Glomerular visceral epithelial cell (primary cell): Measurements from ENCODE around the gene PKN2.

Experiments
- DNase-seq: peaks from one replicate; pipeline ENCODE4 v3.0.0-alpha.2; 2016; ENCODE audit errors: extremely low spot score

PKN2 gene

DNA sequence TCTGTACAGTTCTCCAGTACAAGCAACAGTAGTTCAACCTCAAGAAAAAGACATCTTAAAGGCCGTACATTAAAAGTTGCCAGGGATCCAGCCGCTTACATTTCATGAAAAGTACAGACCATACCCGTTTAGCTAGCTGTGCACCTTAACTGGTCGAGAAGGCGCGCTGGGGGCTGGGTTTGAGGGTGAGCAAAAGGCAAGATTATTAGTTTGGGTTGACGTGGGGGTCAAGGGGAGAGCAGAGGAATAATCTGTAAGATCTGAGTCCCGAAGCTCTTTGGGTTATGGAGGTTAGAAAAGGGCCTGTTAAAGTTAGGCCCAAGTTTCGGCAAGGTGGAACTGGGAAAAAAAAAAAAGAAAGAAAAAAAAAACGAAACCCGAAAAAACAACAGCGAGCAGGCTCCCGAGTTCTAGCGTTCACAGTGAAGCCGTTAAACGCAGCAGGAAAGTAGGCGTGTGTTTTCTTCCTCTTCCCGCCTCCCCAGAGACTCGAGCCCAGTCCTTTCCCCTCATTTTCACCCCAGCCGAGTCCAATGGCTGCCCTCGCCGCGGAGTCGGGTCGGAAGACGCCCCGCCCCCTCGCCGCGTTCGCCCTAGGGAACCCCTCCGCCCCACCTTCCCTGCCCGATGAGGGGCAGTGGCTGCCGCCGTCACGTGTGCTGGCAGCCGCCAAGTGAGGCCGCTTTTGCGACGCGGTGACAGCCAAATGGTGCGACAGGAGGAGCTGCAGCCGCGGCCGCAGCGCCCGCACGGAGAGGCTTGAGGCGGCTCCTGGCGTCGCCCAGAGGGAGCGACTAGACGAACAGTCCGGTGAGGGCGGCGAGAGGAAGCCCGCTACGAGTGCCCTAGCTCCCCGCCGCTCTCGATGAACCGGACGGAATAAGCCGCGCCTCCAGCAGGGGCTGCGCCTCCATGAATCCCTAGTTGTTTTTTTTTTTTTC, at the start of gene PKN2:
TSS of gene PKN2 (plus strand) at position 733 of the 941 bp plus-strand sequence. CDS start 308 bp downstream, outside the sequence.
- peak; percentile 99 for DNase-seq

DNA sequence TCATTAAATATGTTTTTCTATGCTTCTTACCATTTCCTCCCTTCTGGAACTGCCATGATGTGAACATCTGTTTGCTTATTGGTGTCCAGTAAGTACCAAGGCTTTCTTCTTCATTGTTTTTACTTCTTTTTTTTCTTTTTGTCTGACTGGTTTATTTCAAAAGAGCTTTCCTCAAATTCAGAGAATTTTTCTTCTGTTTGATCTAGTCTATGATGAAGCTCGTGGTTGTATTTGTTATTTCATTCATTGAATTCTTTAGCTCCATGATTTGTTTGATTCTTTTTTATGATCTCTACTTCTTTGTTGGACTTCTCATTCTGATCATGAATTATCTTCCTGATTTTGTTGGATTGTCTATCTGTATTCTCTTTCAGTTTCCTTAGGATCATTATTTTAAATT, 49.5 kb upstream of the PKN2 start:
- no peak for DNase-seq

DNA sequence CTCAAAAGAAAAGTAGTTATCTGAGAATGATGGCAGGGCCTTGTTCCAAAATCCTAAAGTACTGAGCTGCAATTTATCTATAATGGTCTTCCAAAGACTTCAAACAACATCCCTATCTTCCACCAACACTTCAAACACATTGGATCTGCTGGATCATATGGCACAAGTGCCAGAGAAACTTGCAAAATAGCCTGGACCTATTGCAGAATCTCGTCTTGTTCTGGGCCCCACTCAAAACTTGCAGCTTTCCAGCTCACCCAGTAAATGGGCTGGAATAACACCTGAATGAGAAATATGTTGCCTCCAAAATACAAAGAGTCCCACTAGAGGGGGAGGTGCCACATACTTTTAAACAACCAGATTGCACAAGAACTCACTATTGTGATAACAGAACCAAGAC, 44.0 kb upstream of the PKN2 start:
- DNase-seq = no peak

DNA sequence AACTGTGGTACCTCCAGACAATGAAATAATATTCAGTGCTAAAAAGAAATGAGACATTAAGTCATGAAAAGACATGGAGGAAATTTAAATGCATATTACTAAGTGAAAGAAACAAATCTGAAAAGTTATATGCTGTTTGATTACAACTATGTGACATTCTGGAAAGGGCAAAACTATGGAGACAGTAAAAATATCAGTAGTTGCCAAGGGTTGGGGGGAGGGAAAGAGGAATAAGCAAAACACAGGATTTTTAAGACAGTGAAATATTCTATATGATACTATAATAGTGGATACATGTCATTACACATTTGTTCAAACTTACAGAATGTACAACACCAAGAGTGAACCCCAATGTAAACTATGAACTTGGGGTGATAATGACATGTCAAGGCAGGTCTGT, 38.2 kb upstream of the PKN2 start:
- DNase-seq = no peak

DNA sequence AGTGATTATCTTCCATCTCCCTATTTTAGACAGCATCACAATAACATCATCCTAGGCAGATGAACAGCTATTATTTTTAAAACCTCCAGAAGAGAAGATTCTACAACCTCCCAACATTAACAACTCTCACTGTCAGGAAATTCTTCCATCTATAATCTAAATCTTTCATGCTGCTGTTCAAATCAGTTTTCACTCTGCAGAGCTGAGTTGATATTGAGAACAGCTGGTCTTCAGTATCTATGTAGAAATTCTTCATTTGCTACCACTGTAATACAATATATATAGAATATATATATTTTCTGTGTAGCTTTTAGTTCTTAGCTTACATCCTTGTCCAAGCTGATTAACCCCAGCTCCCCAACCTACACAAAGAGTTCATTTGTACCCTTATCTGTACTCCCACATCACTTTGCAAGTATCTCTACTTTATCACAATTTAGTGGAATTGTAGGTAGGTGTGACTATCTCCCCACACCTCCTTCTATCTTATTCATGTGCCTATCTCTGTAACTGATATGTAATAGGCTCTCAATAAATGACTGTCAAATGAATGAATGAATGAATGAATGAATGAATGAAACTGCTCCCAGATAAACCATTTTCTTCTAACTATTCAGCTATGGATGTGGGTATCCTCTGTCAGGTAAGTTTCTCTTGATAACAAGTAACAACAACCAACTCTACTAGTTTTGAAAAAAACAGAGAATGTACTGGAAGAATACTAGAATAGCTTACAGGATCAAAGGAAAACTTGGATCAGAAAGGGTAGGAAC, 37.4 kb upstream of the PKN2 start:
- no peak for DNase-seq

DNA sequence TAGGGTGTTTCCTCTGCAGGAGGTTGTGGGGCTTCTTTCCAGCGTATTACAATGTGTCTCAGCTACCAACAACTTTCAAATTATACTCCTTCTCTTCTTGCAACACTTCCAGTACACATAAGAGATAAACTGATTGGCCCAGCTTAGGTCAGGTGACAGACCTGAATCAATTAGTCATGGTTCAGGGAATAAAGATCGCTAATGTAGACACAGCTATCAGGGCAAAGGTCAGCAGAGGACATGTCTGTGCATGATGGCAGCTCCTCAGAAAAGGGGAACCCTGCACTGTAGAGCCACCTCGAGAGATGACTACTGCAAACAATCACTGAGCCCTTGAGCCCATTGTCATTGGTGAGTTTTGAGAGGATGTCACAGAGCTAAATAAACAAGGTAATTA, 36.8 kb upstream of the PKN2 start:
- DNase-seq = no peak

DNA sequence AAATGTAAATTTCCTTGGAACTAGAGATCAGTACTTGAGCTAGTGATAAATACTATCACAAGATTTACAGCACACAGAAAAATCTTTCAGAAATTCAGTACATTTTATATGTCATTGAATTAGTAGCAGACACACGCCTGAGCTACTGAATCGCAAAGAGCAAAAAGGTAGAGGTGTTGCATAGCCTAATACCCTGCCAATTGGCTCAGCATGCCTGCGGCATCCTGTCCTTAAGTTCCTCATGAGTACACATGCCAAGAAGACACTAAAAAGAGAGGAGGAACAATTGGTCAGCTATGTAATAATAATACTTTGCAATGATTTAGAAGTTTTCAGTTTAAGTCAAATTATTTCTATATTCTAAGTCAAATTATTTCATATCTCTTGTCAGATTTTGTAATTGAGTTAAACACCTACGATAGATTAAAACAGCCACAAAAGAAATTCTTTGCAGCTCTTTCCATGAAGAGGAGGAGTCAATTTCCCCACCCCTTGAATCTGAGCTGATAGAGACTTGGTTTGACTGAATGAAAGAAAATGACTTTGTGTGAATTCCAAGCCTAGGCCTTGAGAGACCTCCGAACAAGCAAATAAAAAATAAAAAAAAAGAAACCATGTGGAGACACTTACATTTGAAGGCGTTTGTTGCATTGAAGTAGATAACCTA, 36.2 kb upstream of the PKN2 start:
- no peak for DNase-seq

DNA sequence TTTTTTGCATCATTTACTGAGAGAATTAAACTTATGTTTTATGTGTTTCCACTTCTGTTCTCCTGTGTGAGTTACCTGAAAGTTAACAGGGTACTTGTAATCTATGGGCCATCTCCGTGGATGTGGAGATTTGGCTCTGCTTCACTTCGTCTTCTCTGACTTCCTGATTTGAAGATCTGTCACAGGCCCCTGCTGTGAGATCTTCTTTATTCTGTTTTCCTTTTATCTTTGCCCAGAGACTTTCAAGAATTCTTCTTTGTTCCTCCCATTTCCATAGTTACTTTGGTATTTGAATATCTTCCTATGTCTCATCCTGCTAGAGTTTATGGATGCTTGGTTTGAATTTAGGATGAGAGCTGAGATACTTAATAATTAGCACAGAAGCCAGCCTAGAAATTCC, 35.4 kb upstream of the PKN2 start:
- DNase-seq = no peak

DNA sequence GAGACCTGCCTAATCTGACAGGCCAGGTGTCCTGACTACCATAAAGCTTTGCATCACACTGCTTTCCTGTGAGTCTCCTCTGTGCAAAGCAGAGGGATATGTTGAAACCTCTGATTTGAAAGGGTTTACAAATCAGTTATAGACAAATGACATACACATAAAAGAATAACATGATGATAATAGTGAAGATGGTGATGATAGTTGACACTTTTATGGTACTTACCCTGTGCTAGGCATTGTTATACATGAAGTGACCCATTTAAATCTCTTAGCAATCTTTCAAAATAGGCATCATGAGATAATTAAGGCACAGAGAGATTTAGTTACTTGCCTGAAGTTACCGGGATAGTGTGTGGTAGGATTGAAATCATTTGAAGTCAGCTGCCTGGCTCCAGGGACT, 34.1 kb upstream of the PKN2 start:
- no peak for DNase-seq

DNA sequence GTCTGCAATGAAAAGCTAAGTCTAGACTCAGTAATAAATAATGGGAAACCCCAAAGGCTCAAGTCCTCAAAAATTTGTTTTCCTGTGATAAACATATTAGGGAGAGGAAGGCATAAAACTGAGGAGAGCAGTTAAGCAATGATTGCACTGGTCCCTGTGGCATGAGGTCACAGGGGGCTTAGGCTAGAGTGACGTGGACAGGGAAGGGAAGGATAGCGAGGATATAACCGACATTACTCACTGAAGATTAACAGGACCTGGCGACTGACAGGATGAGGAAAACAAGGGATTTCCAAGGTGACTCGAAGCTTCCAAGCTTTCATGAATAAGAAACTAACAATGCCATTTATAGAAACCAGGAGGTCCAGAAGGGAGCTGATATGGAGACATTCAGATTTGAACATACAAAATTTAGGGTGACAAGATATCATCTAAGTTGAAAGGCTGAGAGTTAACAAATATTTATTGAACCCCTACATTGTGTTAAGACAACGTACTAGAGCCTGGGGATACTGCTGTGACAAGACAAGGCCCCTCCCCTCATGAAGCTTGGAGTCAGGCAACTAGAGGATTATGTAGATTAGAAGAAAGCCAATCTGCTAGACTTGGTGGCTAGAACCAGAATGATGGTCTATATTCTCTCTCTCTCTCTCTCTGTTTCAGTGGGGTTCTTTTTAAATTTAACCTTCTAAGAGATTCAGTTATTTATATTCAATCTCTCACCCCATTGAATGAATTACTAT, 33.2 kb upstream of the PKN2 start:
- DNase-seq = peak; percentile 29

DNA sequence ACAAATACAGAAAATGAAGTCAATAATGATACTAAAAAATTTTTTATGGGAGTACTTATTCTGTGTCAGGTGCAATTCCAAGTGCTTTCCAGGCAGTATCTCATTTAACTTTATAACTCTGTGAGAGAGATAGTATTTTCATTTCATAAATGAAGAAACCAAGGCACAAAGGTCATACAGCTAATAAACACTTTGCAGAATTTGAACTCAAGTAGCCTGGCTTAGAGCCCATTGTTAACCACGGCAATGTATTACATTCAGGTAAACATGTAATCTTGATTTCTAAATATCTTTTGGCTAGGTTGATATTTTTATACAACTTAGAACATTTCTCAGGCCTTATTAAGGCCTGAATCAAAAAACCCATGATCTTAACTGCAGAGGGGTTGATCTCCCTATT, 28.9 kb upstream of the PKN2 start:
- DNase-seq = no peak

DNA sequence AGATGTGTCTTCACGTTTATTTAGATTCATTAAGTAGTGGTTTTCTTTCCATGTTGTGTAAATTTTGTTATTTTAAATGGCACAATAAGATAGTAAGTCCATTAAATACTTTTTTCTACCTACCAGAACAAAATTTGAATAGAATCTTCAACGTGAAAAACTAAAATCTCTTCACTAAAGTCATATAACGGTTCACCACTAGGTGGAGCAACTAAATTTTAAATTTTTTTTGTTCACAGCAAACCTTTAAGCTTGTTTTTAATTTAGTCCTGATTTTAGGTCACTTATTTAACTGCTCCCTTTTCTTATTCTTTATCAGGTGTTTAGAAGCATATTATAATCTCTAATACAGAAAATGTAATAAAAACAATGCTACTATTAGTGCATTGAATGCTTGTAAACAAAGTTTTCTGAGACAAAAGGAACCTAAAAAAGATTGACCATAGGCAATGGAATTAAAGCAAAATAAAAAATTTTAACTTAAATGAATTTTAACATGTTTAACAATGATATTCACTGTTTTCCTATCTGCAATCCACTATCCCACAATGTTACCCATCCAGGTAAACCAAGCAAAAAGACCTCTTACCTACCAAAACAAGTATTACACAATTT, 28.3 kb upstream of the PKN2 start:
- peak; percentile 28 for DNase-seq

DNA sequence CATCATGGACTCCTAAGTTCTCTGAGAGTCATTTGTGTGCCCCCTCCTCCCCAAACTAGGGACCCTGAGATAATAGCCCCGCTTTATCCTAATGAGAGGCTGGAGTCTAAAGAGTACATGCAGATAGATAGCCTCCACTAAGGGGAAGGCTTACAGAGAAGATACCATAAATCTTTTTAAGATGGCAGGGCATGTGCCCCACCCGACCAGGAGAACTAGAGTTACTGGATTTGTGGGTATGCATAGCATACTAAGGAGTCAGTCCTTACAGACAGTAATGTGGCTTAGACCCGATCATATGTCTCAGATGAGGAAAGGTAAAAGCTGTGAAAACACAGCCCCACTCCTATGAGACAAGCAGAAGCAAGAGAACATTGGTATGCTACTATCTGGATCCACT, 25.7 kb upstream of the PKN2 start:
- DNase-seq = no peak

DNA sequence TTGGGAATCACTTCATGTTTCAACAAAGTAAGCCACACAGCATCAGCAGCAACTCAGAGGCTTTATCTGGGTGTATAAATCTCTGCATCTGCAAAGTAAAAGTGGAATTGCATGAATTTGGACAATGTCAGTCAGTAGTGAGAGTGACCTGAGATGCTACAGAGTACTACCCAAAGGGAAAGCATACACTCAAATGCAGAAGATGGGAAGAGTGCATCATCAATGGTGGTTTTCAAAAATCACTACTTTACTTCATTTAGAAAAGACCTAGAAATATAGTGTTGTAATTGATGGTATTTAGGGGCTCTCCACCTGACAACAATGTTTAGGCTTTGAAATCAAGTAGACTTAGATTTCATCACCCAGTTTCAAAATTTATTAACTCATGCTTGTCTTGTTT, 24.5 kb upstream of the PKN2 start:
- no peak for DNase-seq

DNA sequence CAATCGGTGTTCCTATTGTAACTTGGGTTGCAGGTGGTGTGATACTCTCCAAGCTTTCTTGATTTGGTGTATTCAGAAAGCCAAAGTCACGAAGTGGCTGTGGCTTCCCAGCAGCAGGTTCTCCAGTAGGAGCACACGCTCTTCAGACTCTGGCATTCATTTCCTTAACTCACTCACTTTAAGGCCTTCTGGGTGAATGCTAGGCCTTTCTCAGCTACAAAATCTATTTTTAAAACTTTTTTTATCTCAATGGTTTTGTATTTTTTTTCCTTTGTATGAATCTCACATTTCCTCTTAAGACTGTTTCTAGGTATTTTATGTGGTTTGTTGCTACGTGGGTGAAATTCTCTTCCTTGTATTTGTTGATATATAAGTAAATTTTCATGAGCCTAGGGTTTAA, 22.9 kb upstream of the PKN2 start:
- no peak for DNase-seq

DNA sequence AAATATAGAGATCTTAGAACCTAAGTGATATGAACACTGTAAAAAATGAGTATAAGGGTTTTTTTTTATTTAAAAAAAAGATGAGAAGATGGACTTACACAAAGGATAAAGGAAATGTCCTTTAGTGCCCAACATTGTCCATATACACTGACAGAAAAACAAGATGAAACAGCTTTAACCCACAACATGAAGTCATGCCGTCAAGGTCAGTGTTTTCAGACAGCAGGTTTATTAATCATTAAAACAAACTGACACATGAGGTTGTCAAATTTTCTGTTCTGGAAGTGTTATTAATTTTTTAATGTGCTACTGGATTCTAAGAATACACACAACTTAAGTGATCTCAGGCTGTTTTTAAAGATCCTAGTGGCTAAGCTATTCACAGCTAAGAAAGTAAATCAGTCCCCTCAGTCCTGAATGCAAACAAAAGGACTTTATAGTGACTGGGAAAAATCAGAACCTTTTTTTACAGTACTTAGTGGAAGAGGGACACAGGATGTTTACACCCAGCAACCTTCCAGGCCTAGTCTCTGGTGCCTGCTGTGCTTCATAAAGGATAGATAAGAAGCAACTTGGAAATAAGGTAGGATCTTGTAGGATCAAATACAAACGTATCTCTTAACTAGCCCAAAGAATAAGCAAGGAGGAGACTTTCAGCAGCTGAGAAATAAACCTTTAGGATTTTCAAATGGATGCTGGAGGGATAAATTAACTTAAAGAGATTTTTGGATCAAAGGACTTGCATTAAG, 21.9 kb upstream of the PKN2 start:
- DNase-seq = peak; percentile 16

DNA sequence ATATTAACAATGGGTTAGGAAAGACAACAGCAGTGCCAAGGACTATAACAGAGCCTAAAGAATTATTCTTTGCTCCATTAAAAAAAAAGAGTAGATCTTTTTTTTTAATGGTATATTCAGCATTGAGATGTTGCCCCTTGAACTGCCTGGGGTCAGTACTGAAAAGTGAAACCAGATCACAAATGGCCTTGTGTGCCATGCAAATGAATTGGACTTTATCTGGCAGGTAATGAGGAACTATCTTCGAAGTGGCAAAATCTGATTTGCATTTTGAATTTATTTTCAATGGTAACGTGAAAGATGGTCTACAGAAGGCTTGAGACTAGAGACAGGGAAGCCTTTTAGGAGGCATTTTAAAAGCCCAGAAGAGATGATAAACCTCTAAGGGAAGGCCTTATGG, 21.4 kb upstream of the PKN2 start:
- no peak for DNase-seq

DNA sequence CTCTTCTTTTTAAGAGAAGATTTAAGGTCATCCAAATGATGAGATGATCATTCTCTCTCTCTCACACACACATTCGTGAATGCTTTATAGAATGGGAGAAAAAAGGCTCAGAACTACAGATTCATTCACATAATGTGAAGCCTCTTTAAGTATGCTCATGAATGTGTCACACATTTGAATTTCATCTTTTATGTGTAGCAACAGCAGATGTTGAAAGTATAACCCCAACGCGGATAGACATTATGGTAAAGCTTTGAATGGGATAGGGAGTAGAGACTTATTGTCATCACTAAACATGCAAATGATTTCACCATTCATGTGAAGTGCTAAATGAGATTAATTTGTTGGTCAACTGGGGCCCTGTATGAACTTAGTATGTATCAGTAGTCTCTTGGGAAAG, 15.7 kb upstream of the PKN2 start:
- DNase-seq = no peak

DNA sequence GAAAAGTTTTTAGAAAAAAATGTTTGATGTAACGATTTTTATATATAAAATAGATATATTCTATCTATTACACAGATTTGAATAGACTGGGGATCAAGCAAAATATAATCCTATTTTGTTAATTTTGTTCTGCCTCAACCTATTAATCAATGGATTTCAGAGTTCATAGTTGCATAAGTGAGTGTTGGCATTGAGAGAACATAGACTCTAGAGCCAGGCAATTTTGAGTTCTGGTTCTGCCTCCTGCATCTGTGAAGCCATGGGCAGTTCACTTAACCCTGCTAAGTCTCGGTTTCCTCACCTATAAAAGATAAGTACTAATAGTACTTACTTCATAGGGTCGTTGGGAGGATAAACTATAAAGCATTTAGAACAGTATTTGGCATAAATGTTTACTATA, 13.6 kb upstream of the PKN2 start:
- no peak for DNase-seq

DNA sequence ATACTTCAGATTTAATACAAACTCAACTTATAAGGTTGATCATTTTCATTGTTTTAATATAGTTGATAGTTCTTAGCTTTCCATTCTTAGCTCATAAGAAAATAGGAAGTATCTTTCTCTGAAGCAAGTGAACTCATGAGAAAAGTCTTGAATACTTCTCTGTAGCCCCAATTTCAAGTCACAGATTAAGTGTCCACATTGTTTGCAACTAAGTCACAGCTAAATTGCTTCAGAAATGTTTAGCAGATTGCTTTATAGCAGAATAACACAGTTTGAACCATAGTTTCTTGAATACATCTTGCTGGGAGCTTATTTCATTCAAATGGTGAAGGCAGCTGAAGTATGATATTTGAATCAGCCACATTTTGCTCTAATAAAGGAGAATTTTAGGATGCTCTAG, 10.6 kb upstream of the PKN2 start:
- no peak for DNase-seq

DNA sequence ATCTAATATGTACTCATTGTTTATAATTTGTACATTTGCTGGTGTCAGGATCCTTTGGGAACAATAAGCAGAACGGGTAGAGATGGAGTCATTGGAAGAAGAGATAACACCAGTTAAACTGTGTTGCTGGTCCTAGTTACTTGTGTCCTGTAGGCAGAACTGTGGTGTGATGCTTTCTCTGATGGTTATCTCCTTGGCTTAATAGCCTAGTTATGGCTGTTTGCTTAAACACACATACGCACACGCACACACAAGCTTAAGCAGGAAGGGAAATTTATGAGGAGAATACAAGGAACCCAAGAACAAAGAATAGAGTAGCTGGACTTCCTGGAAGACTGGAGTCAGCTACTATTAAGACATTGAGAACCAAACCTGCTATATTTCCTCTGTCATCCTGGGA, 5.7 kb upstream of the PKN2 start:
- no peak for DNase-seq
